GM19099 (cell line): ENCODE results near the gene MCAT.

ENCODE experiments used
- POLR2A ChIP-seq: IDR thresholded peaks from 3 replicates; pipeline ENCODE4 v1.6.1; 2011; ENCODE audit warnings: low read depth; ENCODE audit not compliant: insufficient read length; ENCODE audit errors: extremely low read depth

The MCAT gene

DNA sequence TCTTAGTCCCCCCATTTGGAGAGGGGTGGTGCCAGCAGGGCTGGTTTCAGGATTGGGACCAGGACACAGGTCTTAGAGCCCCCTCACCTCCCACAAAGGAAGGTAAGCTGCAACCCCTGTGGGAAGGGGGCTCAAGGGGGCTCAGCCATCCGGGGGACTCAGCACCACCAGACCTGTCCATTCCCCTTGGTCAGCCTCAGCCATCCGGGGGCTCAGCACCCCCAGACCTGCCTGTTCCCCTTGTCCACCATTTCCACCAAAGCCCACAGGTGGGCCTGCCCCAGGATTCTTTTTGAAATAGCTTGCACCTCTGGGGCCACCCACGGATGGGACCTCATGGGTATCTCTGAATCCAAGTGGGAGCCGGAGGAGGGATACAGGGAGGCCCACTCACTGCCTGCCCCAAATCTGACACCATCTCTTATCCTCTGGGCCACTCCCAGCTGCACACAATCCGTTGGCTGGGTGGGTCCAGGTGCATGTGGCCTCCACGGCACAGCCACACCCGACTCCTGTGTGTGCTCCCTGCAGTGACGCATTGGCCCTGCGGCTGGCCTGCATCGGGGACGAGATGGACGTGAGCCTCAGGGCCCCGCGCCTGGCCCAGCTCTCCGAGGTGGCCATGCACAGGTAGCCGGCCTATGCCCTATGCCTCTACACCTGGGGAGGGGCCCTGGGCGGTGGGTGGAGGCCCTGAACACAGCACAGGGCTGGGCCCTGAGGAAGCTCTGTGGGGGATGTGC lies 15.9 kb downstream of the MCAT start:
- TF ChIP-seq POLR2A, result no peak

DNA sequence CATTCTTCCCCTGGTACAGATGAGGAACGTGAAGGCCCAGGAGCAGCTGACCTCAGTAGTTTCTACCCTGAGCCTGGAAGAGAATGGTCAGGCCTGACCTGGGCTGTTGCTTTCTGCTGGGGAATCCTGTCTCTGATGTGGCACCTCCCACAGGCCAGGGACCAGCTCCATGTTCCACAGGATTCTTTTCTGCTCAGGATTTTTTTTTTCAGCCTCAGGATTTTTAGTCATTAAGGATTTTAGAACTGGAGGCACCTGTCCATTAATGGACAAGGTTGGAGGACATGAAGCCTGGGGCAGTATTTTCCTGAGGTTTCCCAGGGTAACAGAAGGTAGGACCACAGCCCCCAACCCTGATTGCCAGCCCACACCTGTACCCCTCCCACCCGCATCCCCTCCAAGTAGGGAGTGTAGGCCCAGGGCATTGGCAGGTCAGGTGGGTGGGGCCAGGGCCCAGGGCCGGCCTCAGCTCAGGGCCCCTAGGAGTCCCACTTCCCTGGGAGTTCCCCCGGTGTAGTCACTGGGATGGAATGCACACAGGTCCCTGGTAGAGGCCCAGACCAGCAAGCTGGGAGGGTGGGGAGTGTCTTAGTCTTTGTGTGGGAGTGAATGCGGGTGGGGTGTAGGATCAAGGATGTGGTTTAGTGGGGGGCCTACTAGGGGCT lies 16.6 kb downstream of the MCAT start:
- TF ChIP-seq POLR2A, result no peak

DNA sequence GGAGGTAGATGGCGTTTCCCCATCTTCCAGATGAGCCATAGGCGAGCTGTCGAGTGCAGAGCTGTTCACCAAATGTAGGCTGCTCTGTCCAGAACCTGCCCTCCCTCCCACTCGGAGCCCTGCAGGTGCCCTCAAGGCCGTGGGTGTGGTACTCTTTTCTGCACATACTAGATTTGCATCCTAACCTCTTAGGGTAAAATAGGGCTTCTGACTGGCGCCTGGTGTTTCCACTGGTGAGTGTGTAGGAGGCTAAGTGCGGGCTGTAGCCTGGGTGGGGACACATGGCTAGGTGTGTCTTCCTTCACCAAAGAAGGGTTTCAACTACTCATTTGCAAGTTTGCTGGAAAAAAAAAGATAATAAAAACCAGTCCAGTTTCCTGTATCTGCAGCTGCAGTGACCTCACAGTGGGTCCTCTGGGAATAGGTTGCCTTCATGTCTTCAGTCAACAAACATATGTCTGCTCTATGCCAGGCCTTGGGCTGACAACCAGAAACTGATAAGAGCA lies 24.2 kb downstream of the MCAT start:
- peak; percentile 19 for TF ChIP-seq POLR2A

DNA sequence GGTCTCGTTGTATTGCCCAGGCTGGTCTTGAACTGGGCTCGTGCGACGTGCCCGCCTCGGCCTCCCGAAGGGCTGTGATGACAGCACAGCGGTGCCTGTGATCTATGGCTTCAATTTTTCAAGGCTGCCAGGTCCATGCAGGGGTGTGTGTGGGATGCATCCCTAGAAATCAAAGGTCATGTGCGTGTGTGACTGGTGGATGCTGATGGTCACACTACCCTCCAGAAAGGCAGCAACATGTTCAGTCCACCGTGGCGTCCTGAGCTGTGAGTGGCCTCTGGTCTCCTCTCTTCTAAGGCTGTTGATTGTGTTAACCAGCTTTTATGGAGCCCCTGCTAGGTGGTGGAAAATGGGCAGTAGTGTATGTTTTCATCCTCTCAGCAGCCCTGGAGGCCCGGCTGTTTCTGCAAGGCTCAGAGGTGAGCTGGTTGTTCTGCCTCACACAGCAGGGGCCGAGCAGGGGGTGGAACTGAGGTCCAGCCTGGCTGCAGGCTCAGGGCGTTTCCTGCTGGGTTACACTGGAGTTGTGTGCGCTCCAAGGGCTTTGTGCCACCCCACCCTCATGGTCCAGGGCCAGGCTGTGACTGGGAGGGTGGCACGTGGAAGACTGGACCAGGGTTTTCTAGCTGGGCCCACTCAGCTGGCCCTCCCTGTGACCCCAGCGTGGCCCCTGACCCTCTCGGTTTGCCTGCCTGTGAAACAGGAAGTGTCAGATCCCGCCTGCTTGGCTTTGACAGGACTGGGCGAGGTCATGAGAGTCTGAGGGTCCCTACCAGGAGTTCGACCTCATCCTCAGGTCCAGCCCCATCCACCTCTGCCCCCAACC lies 25.0 kb downstream of the MCAT start:
- TF ChIP-seq POLR2A, result no peak

DNA sequence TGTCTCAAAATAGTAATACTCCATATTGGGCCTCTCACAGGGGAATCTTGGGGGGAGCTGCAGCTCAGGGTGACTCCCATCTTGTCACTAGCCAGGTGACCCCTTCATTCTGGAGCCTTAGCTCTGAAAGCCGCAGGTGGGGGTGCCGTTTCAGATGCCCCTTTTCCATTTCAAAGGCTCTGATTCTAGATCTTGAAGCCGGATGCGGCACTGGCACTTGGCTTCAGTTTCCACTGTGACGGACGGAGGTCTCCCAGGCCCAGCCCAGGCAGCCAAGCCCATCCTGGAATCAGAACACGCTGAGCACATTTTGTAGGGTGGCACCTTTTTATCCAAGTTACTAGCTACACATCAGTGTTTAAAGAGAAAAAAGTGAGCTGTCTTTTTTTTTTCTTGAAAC lies 26.3 kb downstream of the MCAT start:
- TF ChIP-seq POLR2A, result no peak

DNA sequence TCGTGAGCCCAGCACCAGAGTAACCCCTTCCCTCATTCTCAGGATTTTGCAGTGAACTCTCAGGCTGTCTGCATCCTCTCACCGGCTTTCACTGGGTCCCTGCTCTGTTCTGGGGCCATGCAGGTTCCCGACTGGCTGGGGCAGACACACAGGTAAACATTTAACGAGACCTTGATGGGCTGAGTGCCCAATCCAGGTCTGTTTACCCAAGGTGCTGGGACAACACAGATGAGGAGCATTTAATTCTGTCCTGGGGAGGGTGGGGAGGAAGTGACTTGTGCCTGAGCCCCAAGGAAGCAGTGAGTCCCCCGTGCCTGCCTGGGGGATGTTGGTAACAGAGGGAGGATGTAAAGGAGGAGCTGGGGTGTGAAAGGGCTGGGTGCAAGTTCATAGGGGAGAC lies 28.2 kb downstream of the MCAT start:
- TF ChIP-seq POLR2A, result no peak

DNA sequence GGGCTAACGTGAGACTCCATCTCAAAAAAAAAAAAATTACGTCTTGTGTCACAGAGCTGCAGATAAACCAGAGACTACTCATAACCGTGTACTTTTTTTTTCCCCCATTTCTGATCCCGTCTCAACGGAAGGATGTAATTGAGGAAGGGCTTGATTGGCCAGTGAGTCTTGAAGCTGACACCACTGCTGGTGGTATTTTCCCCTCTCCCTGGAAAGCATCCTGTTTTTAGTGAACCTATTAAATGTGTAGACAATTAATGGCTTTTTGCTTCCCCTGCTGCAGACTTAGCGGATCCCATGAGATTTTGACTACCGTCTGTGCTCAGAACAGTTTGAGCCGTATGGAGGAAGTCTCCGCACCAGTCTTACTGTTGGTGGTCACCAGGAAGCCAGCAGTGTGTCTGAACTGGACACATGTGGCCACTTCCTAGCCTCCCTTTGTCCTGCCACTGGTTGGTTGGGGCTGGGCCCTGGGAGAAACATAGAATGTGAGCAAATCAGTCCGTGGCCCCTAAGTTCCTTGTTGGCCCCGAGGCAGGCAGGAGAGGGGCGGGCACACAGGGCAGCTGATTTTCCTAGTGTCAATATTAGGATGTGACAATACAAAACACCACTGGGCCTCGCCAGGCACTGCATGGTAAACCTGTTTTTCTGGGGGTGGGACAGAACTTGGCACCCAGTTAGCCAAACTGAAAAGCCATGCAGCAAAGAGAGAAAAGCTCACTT lies 29.5 kb downstream of the MCAT start:
- TF ChIP-seq POLR2A, result no peak

DNA sequence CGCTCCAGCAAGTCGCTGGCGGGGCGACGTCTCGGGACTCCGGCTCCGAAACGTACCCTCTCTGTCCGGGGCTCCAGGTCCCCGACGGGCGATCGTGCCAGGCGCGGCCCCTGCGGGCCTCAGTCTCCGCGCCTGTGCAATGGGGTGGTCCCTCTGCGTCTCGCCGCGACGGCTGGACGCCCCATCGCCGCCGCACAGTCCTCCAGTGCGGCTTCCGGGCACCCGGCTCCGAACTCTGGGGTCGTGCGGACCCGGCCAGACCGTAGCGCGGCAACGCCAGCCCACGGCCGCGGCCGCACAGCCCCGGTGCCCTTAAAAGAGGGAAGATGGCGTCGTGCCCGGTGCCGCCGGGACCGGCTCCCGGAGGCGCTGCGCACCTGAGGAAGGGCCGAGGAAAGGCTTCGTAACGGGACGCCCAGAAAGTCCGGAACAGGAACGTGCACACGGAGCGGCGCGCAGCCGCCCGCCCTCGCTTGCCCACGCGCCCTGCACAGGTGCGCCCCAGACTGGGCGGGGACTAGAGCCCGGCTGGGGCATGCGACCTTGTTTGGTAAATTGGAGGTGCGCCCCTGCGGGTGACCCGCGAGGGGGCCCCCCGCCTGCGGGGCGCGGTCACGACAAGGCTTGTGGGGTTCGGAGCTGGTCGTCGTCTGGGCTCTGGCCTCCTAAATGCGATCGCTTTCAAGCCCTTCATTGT lies 32.1 kb downstream of the MCAT start:
- no peak for TF ChIP-seq POLR2A

DNA sequence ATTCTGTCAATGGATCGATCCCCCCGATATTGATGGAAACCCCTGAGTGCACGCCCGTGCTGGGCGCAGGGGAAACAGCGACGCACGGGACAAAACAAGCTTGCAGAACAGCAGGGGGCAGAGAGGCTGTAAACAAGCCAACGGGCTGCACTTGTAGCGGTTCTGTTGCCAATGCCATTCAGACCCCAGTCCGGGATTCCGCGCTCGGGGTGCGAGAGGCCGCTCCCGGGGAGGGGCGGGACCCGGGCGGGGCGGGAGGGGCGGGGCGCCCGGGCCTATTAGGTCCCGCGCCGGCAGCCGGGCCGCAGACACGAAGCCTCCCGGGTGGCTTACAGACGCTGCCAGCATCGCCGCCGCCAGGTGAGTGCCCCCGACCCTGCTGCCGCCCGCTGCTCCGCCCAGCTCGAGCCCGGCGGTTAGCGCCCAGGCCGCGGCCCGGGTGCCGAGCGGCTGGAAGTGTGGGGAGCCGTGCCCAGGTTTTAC lies 32.7 kb downstream of the MCAT start, which contains the start of gene BIK:
BIK (plus strand) TSS at position 307 of the 483 bp plus-strand sequence. CDS start 13,273 bp downstream, outside the sequence.
- TF ChIP-seq POLR2A, result peak; percentile 28

DNA sequence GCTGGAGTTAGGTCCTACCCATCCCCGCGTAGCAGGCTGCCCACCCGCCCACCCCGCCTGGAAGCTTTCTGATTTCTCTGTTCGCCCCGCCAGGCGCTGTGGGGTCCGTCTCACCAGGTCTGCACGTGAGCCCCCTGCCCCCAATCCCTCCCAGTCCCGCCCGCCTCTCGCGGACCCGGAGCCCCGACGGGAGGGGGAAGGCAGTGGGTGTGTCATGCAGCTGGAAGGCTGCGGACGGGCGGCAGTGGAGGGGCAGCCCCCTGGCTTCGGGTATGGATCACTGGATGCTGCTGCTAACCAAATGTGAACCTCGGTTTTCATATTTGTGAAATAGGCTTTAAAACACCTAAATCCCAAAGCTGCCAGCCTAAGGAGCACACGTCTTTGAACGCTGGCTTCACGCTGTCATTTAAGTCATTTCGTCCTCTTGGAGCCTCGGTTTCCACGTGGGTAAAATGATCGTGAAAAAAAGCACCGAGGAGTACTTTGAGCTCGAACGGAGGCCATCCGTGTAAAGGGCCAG lies 33.2 kb downstream of the MCAT start:
- TF ChIP-seq POLR2A, result no peak

DNA sequence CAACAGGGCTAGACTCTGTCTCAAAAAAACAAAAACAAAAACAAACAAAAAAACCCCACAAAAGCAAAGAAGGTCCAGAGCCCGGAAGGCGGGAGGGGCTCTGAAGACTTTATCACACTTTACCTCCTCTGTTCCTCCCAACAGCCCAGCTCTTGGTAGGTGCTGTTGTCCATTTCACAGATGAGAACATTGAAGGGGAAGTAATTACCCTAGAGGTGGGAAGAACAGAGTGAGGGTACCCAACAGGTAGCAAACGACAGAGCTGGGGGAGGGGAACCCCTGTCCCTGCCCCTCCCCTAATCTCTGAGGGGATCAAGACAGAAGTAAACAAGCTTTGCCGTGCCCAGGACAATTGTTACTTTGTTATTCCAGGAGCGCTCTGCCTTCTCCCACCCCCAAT lies 33.7 kb downstream of the MCAT start:
- no peak for TF ChIP-seq POLR2A

DNA sequence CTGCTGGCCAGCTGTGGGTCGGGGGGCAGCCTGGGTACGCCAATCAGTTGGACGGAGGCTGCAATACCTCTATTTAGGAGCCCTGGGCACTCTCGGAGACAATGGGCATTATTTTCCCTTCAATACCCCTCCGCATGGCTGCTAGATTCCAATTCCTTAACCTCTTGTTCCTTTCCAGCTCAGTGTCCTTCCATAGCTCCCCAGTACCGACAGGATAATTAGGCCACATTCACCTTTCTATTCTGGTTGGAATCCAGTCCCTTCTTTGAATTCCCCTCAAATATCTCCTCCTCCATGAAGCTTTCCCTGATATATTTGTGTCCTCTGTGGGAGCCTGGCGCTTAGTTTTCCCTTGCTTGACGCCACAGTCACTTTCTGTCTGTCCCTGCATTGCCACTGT lies 36.9 kb downstream of the MCAT start:
- TF ChIP-seq POLR2A, result no peak

DNA sequence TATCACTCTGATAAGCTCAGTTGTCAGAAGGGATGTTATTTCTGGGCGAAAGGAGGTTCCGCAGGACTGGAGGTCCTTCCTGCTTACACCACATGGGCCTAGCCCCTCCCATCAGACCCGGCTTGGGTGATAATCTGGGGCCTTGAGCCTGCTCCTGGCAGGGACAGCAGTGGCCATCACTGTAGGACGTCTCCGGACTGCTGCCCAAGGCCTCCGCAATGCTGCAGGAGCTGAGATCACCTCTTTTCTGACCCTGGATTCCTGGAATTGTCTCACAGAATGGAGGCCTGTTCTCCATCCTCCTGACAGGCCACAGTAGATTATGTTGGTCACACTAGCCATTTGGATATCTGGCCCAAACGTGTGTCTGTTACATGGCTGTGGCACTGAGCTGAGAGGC lies 41.9 kb downstream of the MCAT start:
- TF ChIP-seq POLR2A, result no peak

DNA sequence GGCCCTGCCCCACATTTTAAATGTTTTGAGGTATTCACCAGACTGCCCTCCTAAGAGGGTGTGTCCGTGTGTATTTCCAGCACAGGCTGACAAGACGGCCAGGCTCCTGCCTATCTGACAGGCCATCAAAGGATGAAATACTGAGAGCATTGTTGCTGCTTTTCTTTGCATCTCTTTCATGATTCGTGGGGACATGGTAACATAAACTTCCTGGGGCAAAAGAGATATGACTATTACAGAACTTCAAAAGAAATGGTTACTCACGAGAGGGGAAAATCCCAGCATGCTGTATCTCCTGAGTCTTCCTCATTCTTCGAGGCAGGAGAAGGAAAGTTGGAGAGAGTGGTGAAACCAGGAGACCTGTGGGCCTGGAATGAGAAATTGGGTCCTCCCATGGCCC lies 43.0 kb downstream of the MCAT start:
- TF ChIP-seq POLR2A, result no peak

DNA sequence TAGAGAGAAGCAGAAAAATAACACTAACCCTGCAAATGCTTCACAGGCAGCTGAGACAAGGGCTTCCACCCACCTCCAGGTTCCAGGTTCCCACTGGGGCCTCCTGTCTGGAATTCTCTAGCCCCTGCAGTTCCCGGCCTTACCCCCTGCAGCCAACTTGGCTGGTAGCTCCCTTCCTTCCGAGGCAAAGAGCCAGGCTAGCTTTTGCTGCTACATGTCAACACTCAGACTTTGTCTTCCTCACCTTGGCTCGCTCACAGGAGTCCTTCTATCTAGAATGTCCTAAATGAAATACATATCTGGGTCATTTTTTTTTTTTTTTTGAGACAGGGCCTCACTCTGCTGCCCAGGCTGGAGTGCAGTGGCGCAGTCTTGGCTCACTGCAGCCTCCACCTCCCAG lies 44.1 kb downstream of the MCAT start:
- no peak for TF ChIP-seq POLR2A

DNA sequence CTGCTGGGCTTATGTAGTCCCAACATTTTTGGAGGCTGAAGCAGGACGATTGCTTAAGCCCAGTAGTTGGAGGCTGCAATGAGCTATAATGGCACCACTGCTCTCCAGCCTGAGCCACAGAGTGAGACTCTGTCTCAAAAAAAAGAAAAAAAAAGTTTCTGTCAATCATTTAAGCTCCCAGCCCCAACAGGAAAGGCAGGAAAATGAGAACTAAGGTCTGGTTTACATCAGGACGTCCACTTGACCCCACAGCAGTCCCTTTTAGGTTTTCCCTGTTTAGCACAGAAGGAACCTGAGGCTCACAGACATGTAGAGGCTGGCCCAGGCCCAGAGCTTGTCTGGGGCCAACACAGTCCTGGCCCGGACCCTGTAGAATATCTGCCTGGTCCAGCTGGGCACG lies 44.8 kb downstream of the MCAT start:
- TF ChIP-seq POLR2A, result no peak
